PC-9 (cell line): ENCODE measurements around the gene ARHGAP5.

Experiments used
- CTCF ChIP-seq: fragments of 200-600 bp; sonication (generic); conservative IDR thresholded peaks from 2 replicates; pipeline ENCODE4 v1.6.1; 2017; ENCODE audit warnings: mixed run types, antibody characterized with exemption, mild to moderate bottlenecking, moderate library complexity
- EZH2 ChIP-seq: fragments of 200-600 bp; sonication (generic); IDR thresholded peaks from 2 replicates; pipeline ENCODE4 v1.8.0; 2017; ENCODE audit warnings: antibody characterized with exemption, low read depth

GRCh38 chr14:32190673-32191072 lies 113.6 kb downstream of the ARHGAP5 start:
- TF ChIP-seq EZH2 (no peak), CTCF (no peak)
